ENCODE data around the gene ARHGAP15.

DNA sequence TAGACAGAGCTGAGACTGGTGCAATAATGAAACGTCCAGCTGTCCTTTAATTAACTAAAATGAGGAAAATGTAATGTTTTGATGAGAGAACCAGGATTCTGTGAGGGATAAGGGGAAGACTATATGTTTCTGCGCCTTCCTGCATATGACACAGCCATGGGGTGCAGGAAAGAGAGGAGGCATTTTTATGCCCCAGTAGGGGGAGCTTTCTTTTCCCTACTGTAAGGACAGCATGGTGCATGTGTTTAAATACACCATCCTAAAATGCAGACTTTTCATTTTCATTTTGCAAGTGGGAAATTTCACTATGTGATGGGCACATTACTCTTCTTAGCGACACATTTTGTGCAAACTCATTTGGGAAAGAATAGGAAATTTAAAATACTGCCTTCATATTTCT is 446.1 kb downstream of the ARHGAP15 start:
- TF ChIP-seq POLR2A (IDR thresholded peaks at IDR 0.05) = no peak
- TF ChIP-seq, protein P1, sequence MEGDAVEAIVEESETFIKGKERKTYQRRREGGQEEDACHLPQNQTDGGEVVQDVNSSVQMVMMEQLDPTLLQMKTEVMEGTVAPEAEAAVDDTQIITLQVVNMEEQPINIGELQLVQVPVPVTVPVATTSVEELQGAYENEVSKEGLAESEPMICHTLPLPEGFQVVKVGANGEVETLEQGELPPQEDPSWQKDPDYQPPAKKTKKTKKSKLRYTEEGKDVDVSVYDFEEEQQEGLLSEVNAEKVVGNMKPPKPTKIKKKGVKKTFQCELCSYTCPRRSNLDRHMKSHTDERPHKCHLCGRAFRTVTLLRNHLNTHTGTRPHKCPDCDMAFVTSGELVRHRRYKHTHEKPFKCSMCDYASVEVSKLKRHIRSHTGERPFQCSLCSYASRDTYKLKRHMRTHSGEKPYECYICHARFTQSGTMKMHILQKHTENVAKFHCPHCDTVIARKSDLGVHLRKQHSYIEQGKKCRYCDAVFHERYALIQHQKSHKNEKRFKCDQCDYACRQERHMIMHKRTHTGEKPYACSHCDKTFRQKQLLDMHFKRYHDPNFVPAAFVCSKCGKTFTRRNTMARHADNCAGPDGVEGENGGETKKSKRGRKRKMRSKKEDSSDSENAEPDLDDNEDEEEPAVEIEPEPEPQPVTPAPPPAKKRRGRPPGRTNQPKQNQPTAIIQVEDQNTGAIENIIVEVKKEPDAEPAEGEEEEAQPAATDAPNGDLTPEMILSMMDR (IDR thresholded peaks at IDR 0.05) = peak in 1 of 4 experiments; percentile 12

Data from gastroesophageal sphincter (tissue), 3 donors.